Activated naive CD4-positive, alpha-beta T cell treated with anti-CD3 and anti-CD28 coated beads, Interleukin-2, amount 50 U/mL, for 16 hours (primary cell): Measurements from ENCODE around the gene OR2A42.
"Not testable (repeated sequence)": the region's sequence is repeated elsewhere in the genome, so short reads cannot be mapped to it uniquely, and the experiment has no call there.

Source experiments
- DNase-seq: peaks from one replicate; pipeline ENCODE4 v3.0.0-alpha.2; 2020

Gene OR2A42

DNA sequence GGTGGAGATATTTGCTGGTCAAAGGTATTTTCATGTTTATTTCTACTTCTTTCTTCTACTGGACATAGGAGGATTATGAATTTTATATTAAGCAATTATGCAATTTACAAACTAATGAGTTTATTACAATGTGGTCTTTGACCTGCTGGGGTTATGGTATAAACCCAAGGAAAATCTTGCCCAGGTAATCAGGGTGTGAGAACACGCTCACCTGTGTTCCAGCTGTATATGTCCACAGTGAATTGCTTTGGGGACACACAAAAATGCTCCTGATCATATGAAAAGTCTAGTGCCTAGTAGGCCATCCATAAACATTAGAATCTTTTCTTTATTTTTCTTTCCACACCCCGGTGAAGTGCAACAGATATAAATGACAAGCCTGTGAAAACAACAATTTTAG, at the start of gene OR2A42:
OR2A42 (minus strand) TSS at position 241 of the 400 bp plus-strand sequence. CDS start 6,762 bp downstream, outside the sequence.
- DNase-seq: not testable (repeated sequence)

DNA sequence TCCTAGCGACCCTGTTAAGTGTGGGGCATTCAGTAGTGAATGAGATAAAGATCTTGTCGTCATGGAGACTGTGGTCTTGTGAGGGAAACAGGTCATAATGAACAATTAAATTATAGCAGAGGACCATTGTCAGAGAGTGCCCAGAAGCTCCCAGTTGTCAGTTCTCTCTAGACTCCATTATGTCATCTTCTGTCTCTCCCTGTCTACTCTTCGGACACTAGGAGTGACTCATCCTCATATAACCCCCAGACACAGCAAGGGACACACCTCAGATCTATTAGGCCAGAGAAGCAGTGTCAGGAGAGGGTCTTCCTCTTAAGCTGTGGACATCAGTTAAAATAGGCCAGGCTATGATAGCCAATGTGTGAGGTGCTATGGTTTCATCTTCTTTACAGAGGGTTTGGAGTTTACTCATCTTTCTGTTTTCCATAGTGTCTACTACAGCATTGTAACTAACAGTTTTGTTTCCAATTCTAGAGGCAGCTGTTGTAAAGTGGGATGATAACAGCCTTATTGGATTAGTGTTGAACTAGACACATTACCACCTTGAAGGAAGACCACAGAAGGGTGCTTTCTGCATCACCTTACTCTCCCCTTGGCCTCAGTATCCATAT, 47.9 kb upstream of the OR2A42 start:
- not testable (repeated sequence) for DNase-seq

GRCh38 chr7:144283716-144284115, 44.3 kb upstream of the OR2A42 start:
- DNase-seq: not testable (repeated sequence)

- DNase-seq: not testable (repeated sequence)
These were observed 43.1 kb upstream of the OR2A42 start for GRCh38 chr7:144282490-144282889.

DNA sequence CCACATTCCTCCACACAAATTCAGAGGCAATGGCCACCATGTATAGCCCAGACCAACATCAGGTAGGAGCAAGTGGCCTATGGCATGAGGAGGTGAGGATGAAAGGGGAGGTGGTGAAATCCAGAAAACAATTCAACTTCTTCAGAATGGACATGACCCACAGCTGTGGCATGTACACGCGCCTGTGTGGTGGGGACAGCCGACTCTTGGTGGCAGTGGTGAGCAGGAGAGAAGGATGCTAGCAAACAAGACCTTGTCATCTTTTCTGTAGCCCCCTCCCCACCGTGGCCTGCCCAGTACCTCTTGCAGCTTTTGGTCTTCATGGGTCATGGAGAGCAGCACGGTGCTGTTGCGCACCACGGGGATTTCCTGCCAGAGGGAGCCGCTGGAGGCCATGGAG, 42.6 kb upstream of the OR2A42 start:
- not testable (repeated sequence) for DNase-seq

DNA sequence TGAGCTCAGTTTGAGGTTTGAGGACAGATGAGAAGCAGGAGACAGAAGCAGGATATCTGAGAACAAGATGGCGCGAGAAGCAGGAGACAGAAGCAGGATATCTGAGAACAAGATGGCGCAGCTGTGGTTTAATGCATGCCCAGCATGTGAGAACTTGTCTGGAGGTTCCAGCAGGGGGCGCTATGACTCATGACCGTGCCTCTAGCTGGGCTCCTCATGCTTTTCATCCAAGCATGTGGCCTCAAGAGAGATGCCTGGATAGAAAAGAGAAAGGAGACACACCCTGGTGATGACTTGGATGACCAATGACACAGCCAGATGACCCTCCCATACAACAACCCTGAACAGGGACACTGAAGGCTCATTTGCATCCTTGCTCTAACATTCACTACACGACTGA, 40.6 kb upstream of the OR2A42 start:
- DNase-seq: not testable (repeated sequence)

DNA sequence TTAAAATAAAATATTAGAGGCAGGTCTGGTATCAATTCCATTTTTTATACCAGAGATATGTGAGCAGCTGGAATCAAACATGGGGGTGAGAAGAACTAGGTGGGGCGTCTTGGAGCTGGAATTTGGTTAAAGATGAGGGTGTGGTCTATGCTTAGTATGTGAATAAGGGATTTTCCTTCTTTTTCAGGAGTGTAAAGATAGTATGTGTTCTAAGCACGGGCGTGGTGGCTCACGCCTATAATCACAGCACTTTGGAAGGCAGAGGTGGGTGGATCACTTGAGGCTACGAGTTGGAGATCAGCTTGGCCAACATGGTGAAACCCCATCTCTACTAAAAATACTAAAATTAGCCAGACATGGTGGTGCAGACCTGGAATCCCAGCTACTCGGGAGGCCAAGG, 35.9 kb upstream of the OR2A42 start:
- DNase-seq: not testable (repeated sequence)

DNA sequence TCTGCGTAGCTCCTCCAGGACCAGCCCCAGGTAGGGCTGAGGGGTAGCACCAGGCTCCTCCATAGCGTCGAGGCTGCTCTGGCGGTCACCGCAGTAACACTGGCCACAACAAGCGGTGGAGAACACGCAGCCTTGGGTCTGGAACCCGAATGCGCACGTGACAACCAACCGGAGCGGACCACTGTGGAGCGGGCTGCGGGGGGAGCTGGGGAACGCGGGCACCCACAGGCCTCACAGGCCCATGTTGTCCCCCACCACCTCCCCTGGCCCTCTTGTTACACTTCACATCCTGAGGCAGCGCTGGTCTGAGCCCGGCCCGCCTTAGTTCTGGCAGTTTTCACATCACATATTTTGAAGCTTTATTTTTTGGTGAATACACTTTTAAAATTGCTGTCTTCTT, 29.8 kb upstream of the OR2A42 start, which contains the start of gene CTAGE8:
CTAGE8 (minus strand) TSS at position 101 of the 400 bp plus-strand sequence; CDS start at position 63, 38 bp downstream.
- not testable (repeated sequence) for DNase-seq

GRCh38 chr7:144264692-144265091, 25.3 kb upstream of the OR2A42 start, which contains the start of gene OR2A7:
OR2A7 (minus strand) TSS chr7:144264792; CDS start chr7:144259628, 5,164 bp downstream.
- DNase-seq: not testable (repeated sequence)

- DNase-seq: not testable (repeated sequence)
These were observed 22.7 kb upstream of the OR2A42 start for GRCh38 chr7:144262128-144262527.

DNA sequence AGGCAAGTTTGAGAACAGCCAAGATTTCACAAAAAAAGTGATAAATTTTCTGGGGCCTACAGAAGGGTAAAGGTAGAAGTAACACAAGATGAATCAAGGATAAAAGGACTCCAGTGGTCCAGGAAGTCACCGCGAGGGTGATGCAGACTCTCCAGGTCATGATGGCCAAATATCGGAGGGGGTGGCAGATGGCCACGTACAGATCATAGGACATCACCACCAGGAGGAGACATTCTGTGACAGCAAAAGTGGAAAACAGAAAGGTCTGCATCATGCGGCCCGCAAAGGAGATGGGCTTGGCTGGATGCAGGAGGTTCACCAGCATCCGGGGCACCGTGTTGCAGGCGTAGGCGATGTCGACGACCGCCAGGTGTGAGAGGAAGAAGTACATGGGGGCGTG, 19.7 kb upstream of the OR2A42 start:
- not testable (repeated sequence) for DNase-seq

- DNase-seq: no peak
These were observed 16.7 kb upstream of the OR2A42 start for GRCh38 chr7:144256112-144256511.

- DNase-seq: no peak
These were observed 16.1 kb upstream of the OR2A42 start for GRCh38 chr7:144255471-144255897.

DNA sequence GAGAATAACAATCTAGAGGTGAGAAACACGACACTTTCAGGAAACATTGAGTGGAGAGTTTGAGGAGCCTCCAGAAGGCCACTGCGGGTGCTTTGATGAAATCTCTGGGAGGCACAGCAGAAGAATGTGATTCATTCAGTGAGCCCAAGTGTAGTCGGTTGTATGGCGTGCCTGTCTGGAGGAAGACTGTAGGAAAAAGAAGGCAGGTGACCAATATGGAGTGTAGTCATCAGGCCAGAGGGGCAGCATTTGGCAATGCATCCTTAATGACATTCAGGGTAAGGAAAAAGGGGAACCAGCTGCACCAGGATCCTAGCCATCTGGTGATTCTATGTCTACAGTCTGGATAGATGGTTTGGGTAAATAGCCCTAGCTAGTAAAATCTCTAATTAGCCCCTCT, 12.9 kb upstream of the OR2A42 start:
- DNase-seq: not testable (repeated sequence)

- DNase-seq: not testable (repeated sequence)
These were observed 8.4 kb upstream of the OR2A42 start for GRCh38 chr7:144247674-144248330.

DNA sequence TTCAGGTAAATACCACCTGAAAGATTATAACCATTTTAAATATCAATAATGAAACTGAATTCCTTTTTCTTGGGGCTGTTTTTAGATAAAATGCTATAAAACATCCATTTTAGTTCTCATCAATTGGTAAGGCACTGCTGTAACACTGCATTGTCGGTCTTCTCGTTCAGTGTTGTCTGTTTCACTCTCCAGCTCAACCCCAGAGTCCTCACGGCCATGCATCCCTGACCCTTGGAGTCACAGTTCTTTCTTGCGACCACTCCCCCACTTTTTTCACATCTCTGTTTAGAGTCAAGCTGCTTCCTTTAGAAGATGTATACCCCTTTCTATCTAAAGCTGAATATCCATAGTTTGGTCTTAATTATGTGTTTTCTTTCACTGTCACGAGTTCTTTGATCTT, 7.6 kb upstream of the OR2A42 start:
- DNase-seq: not testable (repeated sequence)

DNA sequence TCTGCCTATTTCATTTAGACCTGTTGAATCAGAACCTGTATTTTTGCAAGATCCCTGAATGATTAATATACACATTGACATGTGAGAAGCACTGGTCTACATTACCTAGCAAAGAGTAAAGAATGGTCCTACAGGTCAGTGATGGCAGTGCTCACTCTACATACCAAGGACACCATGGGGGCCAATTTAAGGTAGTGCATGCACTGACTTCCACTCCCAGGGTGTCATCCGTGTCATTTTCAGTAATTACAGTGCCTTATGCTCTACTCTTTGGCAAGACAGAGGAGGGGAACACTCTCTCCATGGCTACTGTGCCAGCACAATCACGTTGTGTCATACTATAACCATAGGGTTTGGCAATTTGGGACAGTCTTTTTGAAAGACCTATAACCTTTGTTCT, 6.0 kb upstream of the OR2A42 start:
- not testable (repeated sequence) for DNase-seq

- DNase-seq: not testable (repeated sequence)
These were observed 799 bp downstream of the OR2A42 start for GRCh38 chr7:144238530-144239082.

DNA sequence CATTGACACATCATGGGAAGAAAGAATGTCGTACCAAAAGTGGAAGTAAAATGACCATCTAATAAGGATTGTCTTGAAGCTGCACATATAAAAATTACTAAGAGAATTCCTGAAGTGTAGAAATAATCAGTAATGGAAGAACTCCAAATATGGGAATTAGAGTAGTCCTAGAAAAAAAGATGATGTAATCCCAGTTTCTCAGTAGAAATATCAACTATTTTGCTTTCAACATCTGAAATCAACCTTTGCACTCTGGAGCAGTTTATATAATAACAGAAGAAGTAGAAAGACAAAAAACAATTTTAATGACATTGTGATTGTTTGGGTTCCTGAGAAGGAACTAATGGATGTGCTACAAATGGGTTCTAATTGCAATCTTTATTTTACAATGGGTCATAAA, 6.4 kb downstream of the OR2A42 start:
- not testable (repeated sequence) for DNase-seq

- not testable (repeated sequence) for DNase-seq
These were observed 8.4 kb downstream of the OR2A42 start for GRCh38 chr7:144231027-144231426.

DNA sequence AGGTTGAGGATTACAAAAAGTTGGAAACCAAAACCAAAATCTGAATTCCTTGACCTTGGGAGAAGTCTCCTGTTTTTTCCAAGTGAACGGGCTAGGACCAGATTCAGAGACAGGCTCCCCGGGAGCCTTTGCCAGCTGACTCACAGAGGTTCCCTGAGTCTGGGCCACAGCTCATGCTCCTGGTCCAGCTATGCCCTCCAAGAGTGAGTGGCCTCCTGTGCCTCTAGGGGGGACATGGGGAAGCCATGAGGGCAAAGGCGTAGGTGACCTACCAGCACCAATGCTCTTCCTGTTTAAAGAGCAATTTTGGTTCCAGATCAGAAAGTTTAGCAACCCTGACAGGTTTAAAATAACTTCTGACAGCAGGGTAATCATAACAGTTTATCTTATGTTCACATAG, 10.6 kb downstream of the OR2A42 start:
- DNase-seq: not testable (repeated sequence)

GRCh38 chr7:144226866-144227265, 12.5 kb downstream of the OR2A42 start:
- DNase-seq: not testable (repeated sequence)

DNA sequence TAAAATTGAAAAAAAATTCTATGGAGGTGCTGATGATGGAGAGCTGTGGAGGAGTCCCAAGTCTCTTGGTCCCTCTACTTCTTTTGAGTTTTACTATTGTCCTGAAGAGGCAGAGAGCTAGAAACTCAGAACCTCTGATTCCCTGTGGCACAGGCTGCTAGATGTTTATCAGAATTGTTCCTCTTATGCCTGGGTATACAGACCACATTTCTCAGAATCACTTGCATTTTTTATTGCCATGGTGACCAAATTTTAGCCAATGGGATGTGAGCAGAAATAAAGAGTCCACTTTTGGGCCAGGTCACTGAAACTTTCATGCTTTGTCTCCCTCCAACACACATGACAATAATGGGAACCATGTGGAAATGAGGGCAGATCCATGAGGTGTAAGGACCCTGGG, 15.7 kb downstream of the OR2A42 start:
- DNase-seq: not testable (repeated sequence)

DNA sequence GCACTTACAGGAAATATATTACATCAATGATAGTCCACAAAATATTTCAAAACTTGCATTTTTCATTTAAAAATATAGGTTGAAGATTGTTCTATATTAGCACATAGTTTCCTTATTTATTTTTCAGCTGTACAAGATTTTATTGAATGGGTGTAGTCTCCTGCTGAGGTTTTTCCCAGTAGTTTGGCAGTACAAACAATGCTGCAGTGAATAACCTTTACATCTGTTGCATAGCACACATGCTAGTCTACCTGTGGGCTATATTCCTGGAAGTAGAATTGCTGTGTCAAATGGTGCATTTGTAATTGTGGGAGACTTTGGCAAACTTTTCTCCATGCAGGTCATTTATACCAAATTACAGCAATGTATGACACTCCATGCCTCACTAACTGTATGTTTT, 18.9 kb downstream of the OR2A42 start:
- not testable (repeated sequence) for DNase-seq
